ENCODE results near the gene KCNQ1.

KCNQ1 gene

DNA sequence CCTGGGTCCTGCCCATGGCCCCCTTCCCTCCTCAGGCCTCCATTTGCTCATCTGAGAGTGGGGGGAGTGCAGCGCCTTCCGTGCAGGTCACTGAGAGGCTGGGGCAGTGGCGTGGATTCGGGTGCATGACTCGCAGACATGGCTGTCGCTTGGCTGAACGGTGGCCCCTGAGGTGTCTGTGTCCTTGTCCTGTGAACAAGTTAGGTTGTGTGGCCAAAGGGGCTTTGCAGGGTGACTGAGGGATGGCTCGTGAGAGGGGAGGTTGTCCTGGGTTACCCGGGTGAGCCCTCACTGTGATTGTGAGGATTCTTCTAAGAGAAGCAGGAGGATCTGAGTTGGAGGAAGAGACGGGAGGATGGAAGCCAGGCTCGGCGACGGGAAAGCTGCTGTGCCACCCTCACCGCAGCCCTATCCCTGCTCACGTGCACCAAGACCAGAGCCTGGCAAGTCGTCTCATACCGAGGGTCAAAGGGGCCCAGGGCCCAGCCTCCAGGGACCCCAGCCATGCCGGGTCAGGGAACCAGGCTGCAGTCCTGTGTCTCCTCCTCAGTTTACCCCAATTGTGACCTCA lies 79.1 kb downstream of the KCNQ1 start:
- Histone ChIP-seq H4K20me1 (ENCODE audit: insufficient read depth, low read length, poor library complexity, severe bottlenecking) (no peaks in the 10 kb centered on the region), H3F3A (ENCODE audit: low read depth) (no peaks in the 10 kb centered on the region), H3K4me1 (ENCODE audit: insufficient read depth, low read length, poor library complexity, severe bottlenecking) (no peaks in the 10 kb centered on the region)

DNA sequence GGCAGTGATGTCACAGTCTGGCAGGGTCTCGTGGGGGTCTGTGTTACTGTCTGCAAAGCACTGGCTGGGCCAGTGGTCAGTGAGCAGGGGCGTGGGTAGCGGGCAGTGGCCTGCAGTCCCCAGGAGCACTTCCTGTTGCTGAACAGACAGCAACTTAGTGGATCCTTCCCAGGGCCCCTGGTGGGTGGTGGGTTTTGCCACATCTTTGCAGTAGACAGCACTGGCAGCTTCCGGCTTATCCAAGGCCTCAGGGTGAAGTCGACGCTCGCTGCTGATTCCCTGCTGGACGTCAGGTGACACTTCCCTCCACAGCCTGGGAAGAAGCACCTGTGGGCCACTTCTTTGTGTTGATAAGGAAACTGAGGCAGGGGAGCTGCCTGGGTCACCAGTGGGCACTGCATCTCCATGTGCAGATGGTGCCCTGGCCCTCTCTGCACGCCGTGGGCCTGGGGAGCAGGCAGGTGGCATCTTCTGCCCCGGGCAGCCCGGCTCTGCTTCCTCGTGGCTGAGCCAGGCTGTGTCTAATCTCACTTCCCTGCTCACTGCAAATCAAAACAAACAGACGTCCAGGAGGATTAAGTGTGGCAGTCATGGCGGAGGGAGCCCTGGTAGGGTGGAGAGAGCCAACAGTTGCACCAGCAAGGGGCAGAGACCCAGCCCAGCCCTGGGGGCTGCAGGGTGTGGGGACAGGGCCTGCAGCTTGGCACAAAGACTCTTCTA lies 79.8 kb downstream of the KCNQ1 start:
- no peaks in the 10 kb centered on the region for H3K9me3 ChIP-seq (ENCODE audit: insufficient read depth, low read depth, low read length)

More for the DNA sequence above, 79.1 kb downstream of the KCNQ1 start:
- Histone ChIP-seq H3K4me2 (ENCODE audit: low read depth, low read length, poor library complexity, severe bottlenecking) (no peak overlapping the region), H3K9ac (ENCODE audit: low read depth, low read length, poor library complexity, severe bottlenecking) (no peak overlapping the region), H3K36me3 (ENCODE audit: insufficient read depth, low read length) (no peaks in the 10 kb centered on the region), H3K9me2 (replicated peaks; ENCODE audit: low read depth, low read length) (no peaks in the 10 kb centered on the region), H3K27me3 (ENCODE audit: insufficient read depth, low read length, poor library complexity, severe bottlenecking) (no peaks in the 10 kb centered on the region), H2AFZ (ENCODE audit: low read length) (no peak overlapping the region), H3K79me2 (ENCODE audit: insufficient read depth, low read length) (no peaks in the 10 kb centered on the region), H3K4me3 (ENCODE audit: low read length, poor library complexity, severe bottlenecking) (no peak overlapping the region), H3K9me3 (ENCODE audit: insufficient read depth, low read depth, low read length) (no peaks in the 10 kb centered on the region)
- TF ChIP-seq, protein P1, sequence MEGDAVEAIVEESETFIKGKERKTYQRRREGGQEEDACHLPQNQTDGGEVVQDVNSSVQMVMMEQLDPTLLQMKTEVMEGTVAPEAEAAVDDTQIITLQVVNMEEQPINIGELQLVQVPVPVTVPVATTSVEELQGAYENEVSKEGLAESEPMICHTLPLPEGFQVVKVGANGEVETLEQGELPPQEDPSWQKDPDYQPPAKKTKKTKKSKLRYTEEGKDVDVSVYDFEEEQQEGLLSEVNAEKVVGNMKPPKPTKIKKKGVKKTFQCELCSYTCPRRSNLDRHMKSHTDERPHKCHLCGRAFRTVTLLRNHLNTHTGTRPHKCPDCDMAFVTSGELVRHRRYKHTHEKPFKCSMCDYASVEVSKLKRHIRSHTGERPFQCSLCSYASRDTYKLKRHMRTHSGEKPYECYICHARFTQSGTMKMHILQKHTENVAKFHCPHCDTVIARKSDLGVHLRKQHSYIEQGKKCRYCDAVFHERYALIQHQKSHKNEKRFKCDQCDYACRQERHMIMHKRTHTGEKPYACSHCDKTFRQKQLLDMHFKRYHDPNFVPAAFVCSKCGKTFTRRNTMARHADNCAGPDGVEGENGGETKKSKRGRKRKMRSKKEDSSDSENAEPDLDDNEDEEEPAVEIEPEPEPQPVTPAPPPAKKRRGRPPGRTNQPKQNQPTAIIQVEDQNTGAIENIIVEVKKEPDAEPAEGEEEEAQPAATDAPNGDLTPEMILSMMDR (conservative IDR thresholded peaks at IDR 0.05; ENCODE audit: low read length): no peak
- no peak for TF ChIP-seq EZH2phosphoT487 (IDR thresholded peaks at IDR 0.05; ENCODE audit: borderline replicate concordance)

DNA sequence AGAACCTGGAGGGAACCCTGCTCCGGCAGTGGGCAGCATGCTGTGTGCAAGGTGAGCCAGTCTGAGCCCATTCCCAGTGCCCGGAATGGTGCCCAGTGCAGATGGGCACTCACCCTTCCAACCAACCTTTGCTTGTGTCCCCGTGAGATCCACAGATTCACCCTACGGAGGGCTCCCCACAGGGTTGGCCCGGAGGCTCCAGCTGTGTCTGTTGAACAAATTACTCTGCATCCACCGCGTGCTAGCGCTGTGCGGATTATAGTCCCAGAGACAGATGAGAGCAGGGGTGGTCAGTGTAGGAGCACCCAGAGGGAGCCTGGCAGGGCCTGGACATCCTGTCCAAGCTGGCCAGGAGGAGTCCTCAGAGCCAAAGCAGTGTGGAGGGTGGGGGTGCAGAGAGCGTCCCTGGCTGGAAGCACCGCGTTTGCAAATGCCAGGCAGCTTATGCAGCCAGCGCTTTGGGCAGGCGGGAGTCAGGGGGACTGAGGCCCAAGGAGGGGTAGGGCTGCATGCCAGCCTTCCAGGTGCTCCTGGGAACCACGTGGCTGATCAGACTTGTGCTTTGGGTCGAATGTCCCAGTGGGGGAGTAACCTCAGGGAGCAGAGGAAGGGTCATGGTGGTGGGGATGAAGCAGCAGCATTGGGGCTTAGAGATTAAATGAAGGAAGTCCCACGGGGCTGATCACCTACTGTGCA lies 80.5 kb downstream of the KCNQ1 start:
- H2AFZ ChIP-seq (ENCODE audit: low read length): no peak overlapping the region
- no peaks in the 10 kb centered on the region for H3K4me1 ChIP-seq (ENCODE audit: insufficient read depth, low read length, poor library complexity, severe bottlenecking)
- H3K79me2 ChIP-seq (ENCODE audit: insufficient read depth, low read length): no peaks in the 10 kb centered on the region
- H3K36me3 ChIP-seq (ENCODE audit: insufficient read depth, low read length): no peaks in the 10 kb centered on the region
- no peaks in the 10 kb centered on the region for H3K9me2 ChIP-seq (replicated peaks; ENCODE audit: low read depth, low read length)
- H4K20me1 ChIP-seq (ENCODE audit: insufficient read depth, low read length, poor library complexity, severe bottlenecking): no peaks in the 10 kb centered on the region
- TF ChIP-seq, protein P1 (conservative IDR thresholded peaks at IDR 0.05; ENCODE audit: low read length): no peak
- TF ChIP-seq EZH2phosphoT487 (IDR thresholded peaks at IDR 0.05; ENCODE audit: borderline replicate concordance): no peak
- no peak overlapping the region for H3K4me3 ChIP-seq (ENCODE audit: low read length, poor library complexity, severe bottlenecking)
- H3K27me3 ChIP-seq (ENCODE audit: insufficient read depth, low read length, poor library complexity, severe bottlenecking): no peaks in the 10 kb centered on the region
- H3F3A ChIP-seq (ENCODE audit: low read depth): no peaks in the 10 kb centered on the region
- no peak overlapping the region for H3K4me2 ChIP-seq (ENCODE audit: low read depth, low read length, poor library complexity, severe bottlenecking)
- no peaks in the 10 kb centered on the region for H3K9me3 ChIP-seq (ENCODE audit: insufficient read depth, low read depth, low read length)
- no peak overlapping the region for H3K9ac ChIP-seq (ENCODE audit: low read depth, low read length, poor library complexity, severe bottlenecking)

More for the DNA sequence above, 79.8 kb downstream of the KCNQ1 start:
- H3F3A ChIP-seq (ENCODE audit: low read depth): no peaks in the 10 kb centered on the region
- H3K9me2 ChIP-seq (replicated peaks; ENCODE audit: low read depth, low read length): no peaks in the 10 kb centered on the region
- no peak overlapping the region for H3K4me2 ChIP-seq (ENCODE audit: low read depth, low read length, poor library complexity, severe bottlenecking)
- H3K4me3 ChIP-seq (ENCODE audit: low read length, poor library complexity, severe bottlenecking): no peak overlapping the region
- H2AFZ ChIP-seq (ENCODE audit: low read length): no peak overlapping the region
- H3K4me1 ChIP-seq (ENCODE audit: insufficient read depth, low read length, poor library complexity, severe bottlenecking): no peaks in the 10 kb centered on the region
- H3K9ac ChIP-seq (ENCODE audit: low read depth, low read length, poor library complexity, severe bottlenecking): no peak overlapping the region
- no peaks in the 10 kb centered on the region for H3K79me2 ChIP-seq (ENCODE audit: insufficient read depth, low read length)
- no peaks in the 10 kb centered on the region for H3K36me3 ChIP-seq (ENCODE audit: insufficient read depth, low read length)
- no peaks in the 10 kb centered on the region for H3K27me3 ChIP-seq (ENCODE audit: insufficient read depth, low read length, poor library complexity, severe bottlenecking)
- TF ChIP-seq EZH2phosphoT487 (IDR thresholded peaks at IDR 0.05; ENCODE audit: borderline replicate concordance): no peak
- TF ChIP-seq, protein P1 (conservative IDR thresholded peaks at IDR 0.05; ENCODE audit: low read length): no peak
- H4K20me1 ChIP-seq (ENCODE audit: insufficient read depth, low read length, poor library complexity, severe bottlenecking): no peaks in the 10 kb centered on the region

All from Loucy (cell line).